Activated naive CD4-positive, alpha-beta T cell treated with anti-CD3 and anti-CD28 coated beads, Interleukin-2, amount 50 U/mL, for 16 hours (primary cell): ENCODE measurements around the gene ATG16L2.
"Not testable (repeated sequence)": the region's sequence is repeated elsewhere in the genome, so short reads cannot be mapped to it uniquely, and the experiment has no call there.

Experiments
- DNase-seq: peaks from one replicate; pipeline ENCODE4 v3.0.0-alpha.2; 2020

The ATG16L2 gene

DNA sequence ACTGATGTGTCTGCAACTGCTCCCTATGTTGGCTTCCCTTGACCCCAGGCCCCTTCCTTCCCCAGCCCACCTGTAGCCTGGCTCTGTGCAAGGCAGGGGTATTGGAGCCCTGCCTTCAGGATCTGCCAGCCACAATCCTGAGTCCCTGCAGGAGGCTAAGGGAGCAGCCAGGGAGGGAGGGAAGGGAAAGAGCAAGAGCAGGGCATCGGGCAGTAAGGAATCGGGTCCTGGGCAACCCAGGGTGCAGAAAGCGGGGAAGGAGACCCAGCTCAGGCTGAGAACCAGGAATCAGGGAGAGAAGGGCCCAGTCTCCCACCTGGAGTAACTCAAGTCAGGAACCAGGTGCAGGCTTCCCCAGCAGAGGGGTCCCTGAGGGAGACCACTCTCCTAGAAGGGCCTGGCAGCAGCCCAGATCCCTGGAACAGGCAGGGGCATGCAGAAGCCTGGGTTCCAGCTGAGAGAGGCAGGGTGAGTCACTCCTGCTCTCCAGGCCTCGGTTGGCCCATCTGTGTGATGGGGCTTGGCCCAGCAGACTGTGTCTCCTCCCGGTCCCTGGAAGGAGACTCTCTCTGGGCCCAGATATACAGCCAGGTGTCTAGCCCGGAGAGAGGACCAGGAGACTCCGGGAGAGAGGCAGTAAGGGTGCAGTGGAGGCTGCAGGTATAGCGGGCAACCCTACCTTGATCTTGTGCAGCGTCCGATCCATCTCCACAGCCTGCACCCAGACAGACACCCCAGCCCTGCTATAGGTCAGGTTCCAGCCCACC lies 33.7 kb upstream of the ATG16L2 start:
- no peak for DNase-seq

GRCh38 chr11:72781063-72781312 lies 33.2 kb upstream of the ATG16L2 start:
- no peak for DNase-seq

GRCh38 chr11:72781313-72782080 lies 32.7 kb upstream of the ATG16L2 start:
- peak; percentile 63 for DNase-seq

- DNase-seq, result no peak
Measured at GRCh38 chr11:72782081-72782920, 31.9 kb upstream of the ATG16L2 start.

GRCh38 chr11:72783144-72783905 lies 30.9 kb upstream of the ATG16L2 start:
- no peak for DNase-seq

DNA sequence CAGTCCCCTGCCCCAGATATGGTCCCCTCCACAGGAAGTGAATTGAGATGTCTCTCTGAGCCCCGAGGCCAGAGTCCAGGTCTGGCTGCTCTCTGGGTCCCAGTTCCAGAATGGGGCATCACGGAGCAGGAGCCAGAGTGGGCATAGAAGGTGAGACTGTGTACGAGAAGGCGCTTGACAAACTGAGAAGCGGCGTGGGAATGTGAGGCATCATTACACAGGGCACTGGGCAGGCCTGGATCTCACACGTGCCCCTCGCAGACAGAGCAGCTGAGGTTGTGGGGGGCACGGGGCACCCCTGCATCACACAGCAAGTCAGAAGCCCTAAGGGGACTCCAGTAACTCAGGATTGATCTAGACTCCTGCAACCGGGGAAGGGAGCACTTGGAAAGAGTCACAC lies 29.5 kb upstream of the ATG16L2 start:
- no peak for DNase-seq

DNA sequence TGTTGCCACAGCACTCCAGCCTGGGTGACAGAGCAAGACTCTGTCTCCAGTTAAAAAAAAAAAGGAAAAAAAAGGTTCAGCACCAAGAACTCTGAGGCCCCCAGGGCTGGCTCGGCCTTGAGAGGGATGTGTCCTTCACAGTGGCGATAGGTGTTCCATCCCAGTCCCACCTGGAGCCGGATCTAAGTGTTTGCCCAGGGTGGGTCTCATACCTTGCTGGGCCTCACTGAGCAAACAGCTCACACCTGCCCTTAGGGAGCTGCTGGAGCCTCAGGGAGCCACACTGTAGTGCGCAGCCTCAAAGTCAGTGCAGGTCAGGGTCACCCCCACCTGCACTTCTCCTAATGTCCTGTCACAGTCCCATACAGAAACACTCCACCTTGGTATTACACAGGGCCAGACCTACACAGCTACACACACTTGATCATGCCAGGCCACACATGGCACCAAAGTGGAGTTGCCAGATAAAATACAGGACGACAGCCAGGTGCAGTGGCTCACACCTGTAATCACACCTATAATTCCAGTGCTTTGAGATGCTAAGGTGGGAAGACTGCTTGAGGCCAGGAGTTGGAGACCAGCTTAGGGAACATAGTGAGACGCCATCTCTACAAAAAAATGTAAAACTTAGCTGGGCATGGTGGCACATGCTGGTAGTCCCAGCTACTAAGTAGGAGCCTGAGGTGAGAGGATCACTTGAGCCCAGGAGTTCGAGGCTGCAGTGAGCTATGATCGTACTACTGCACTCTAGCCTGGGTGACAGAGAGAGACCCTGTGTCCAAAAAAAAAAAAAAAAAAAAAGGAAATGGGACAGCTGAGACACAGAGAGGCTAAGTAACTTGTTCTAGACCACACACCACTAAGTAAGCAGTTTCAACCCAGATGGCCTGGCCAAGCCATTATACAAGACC lies 27.7 kb upstream of the ATG16L2 start:
- DNase-seq, result no peak

- no peak for DNase-seq
Measured at GRCh38 chr11:72787216-72788104, 26.8 kb upstream of the ATG16L2 start.

DNA sequence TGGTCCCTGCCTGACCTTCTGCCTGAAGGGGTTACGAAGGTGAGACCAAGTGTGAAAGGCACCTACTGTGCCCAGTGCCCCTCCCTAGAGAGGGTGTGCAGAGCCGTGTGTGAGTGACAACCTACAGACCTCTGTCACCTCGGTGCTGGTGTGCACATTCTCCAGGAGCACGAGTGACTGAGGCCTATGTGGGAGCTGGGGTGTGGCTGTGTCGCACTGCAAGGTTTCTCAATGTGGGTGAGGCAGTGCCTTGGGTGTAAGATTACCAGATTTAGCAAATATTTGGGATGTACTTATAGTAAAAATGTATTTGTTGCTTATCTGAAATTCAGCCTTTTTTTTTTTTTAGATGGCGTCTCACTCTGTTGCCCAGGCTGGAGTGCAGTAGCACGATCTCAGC lies 26.0 kb upstream of the ATG16L2 start:
- DNase-seq, result no peak

GRCh38 chr11:72789493-72790131 lies 24.6 kb upstream of the ATG16L2 start:
- DNase-seq, result no peak

GRCh38 chr11:72791228-72791627 lies 23.0 kb upstream of the ATG16L2 start:
- not testable (repeated sequence) for DNase-seq

- DNase-seq, result no peak
Measured at GRCh38 chr11:72792437-72793021, 21.7 kb upstream of the ATG16L2 start.

DNA sequence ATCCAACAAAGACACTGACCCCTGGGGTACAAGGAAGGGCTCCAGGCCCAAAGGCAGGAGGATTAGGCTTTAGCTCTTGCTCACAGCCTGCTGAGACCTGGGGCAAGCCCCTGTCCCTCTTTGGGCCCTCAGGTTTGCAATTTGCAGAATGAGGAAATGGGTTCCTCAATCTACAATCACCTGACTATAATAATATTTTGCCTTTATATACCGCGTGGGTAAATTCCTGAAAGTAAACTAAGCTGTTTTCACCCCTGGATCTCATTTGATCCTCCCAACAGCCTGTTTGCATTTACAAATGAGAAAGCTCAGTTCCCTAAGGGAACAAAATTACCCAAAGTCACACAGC lies 21.2 kb upstream of the ATG16L2 start:
- DNase-seq, result no peak

DNA sequence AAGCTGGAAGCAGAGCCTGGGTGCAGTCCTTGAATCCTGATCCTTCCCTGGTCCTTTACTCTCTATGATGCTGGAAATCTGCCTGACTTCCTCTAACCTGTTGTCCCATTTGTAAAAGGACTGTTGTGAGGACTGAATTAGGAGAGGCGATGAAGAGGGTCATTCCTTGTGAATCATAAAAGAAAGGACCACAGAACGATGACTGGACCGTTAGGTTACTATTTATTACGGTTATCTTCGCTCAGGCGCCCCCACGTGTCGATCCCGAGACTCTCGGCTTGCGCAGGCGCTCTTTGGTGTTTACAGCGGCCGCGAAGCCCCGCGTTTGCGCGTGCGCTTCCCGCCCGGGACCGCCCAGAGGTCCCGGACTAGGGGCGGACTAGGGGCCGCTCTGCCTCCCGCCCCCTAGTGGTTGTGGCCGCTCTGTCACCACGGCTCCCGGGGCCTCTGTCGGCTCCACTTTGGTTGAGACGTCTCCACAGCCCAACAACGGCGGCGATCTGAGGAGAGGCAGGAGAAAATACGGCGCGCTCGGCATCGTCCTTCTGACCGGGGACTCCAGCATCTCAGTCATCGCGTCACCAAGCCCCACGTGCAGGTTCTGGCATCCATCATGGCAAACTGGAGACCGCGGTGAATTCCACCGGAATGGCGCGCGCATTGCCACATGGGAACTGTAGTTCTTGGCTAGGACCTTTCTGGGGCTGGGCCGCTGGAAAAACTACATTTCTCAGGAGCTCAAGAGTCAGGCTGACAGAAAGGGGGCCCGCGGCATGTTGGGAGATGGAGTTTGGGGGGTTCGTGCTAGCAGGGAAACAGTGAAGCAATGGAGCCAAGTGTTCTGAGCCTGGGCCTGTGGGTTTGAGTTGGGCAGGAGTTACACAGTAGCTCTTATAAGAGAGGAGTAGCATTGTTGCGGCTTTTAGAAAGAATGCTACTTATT lies 20.5 kb upstream of the ATG16L2 start, which contains the start of gene STARD10:
TSS of gene STARD10 (minus strand) at position 623 of the 943 bp plus-strand sequence. CDS start 12,866 bp downstream, outside the sequence.
- DNase-seq, result peak; percentile 94

GRCh38 chr11:72798361-72798760 lies 15.8 kb upstream of the ATG16L2 start:
- no peak for DNase-seq

- DNase-seq, result no peak
Measured at GRCh38 chr11:72799441-72799840, 14.8 kb upstream of the ATG16L2 start.

DNA sequence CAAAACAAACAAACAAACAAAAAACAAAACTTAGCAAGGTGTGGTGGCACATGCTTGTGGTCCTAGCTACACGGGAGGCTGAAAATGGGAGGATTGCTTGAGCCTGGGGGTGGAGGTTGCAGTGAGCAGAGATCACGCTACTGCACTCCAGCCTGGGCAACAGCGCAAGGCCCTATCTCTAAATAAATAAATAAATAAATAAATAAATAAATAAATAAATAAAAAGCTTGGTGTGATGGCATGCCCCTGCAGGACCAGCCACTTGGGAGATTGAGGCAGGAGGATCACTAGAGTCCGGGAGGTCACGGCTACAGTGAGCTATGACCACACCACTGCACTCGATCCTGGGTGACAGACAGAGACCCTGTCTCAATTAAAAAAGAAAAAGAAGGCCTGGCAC lies 11.4 kb upstream of the ATG16L2 start:
- DNase-seq, result no peak

DNA sequence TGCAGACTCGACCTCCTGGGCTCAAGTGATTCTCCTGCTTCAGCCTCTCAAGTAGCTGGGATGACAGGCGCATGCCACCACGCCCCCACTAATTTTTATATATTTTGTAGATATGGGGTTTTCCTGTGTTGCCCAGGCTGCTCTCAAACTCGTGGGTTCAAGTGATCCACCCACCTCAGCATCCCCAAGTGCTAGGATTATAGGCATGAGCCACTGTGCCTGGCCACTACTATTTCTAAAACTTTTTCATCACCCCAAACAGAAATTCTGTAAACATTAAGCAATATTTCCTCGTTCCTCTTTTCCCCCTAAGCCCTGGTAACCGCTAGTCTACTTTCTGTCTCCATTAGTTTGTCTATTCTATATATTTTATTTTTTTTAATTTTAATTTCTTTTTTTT lies 9.0 kb upstream of the ATG16L2 start:
- DNase-seq, result no peak

DNA sequence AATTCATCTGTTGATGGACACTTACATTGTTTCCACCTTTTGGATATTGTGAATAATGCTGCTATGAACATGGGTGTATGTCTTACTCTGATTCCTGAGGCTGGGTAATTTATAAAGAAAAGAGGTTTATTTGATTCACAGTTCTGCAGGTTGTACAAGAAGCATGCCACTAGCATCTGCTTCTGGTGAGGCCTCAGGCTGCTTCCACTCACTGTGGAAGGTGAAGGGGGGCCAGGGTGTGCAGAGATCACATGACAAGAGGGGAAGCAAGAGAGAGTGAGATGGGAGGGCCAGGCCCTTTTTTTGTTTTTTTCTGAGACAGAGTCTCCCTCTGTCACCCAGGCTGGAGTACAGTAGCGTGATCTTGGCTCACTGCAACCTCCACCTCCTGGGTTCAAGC lies 7.8 kb upstream of the ATG16L2 start:
- DNase-seq, result not testable (repeated sequence)
